ENCODE data around the gene DNMT3L. TPM values are rescaled to one million over a fixed set of nuclear protein-coding genes. Genes with fewer than 3 reads are reported as not detected.

Gene DNMT3L
- total RNA-seq, 1 donor from 2014 or later, result not detected

- H3K9ac ChIP-seq (ENCODE audit: low read length), result no peak overlapping the region
- H3K36me3 ChIP-seq (ENCODE audit: insufficient read depth, low read length), result no peaks in the 10 kb centered on the region
- no peak overlapping the region for H3K4me3 ChIP-seq (ENCODE audit: insufficient read depth, low read depth, low read length)
- H3K9me3 Mint-ChIP-seq (ENCODE audit: unreplicated experiment), result no peaks in the 10 kb centered on the region
- no peak overlapping the region for H3K27ac ChIP-seq (ENCODE audit: low read depth, low read length)
- no peaks in the 10 kb centered on the region for H3K9me3 ChIP-seq (ENCODE audit: insufficient read depth, low read depth, low read length)
- TF ChIP-seq CTCF (IDR thresholded peaks at IDR 0.05; ENCODE audit: insufficient read depth, low read depth, low read length) (no peak), EZH2 (IDR thresholded peaks at IDR 0.05; ENCODE audit: insufficient read depth, low read length) (no peak)
- DNase-seq (ENCODE audit: low read depth), result no peak
- no peak for FAIRE-seq
- no peak overlapping the region for H3K4me3 Mint-ChIP-seq (ENCODE audit: unreplicated experiment)
- no peaks in the 10 kb centered on the region for H3K4me1 Mint-ChIP-seq (ENCODE audit: low read depth, unreplicated experiment)
- H3K27ac Mint-ChIP-seq (ENCODE audit: unreplicated experiment), result no peak overlapping the region
- H3K79me2 ChIP-seq (ENCODE audit: insufficient read depth, low read length), result no peaks in the 10 kb centered on the region
- H3K4me2 ChIP-seq (ENCODE audit: low read length), result no peak overlapping the region
- peaks cover 27% of the 10 kb centered on the region for H3K27me3 Mint-ChIP-seq (ENCODE audit: low read depth, unreplicated experiment)
- no peak overlapping the region for H2AFZ ChIP-seq (ENCODE audit: low read depth, low read length)
- peaks cover 2% of the 10 kb centered on the region for H3K27me3 ChIP-seq (ENCODE audit: insufficient read depth, low read length)
- no peaks in the 10 kb centered on the region for H4K20me1 ChIP-seq (ENCODE audit: insufficient read depth, low read length)
- H3K4me1 ChIP-seq (ENCODE audit: insufficient read depth, low read length), result no peaks in the 10 kb centered on the region
- H3K36me3 Mint-ChIP-seq (ENCODE audit: low read depth, unreplicated experiment), result no peaks in the 10 kb centered on the region
These were observed 11.3 kb upstream of the DNMT3L start for GRCh38 chr21:44273046-44273445.

GRCh38 chr21:44272284-44272858 is 10.7 kb upstream of the DNMT3L start:
- TF ChIP-seq EZH2 (IDR thresholded peaks at IDR 0.05; ENCODE audit: insufficient read depth, low read length) (no peak), CTCF (IDR thresholded peaks at IDR 0.05; ENCODE audit: insufficient read depth, low read depth, low read length) (no peak)
- no peak overlapping the region for H3K27ac Mint-ChIP-seq (ENCODE audit: unreplicated experiment)
- H3K27me3 Mint-ChIP-seq (ENCODE audit: low read depth, unreplicated experiment), result peaks cover 29% of the 10 kb centered on the region
- Histone ChIP-seq H4K20me1 (ENCODE audit: insufficient read depth, low read length) (no peaks in the 10 kb centered on the region), H2AFZ (ENCODE audit: low read depth, low read length) (no peak overlapping the region), H3K4me2 (ENCODE audit: low read length) (no peak overlapping the region), H3K9me3 (ENCODE audit: insufficient read depth, low read depth, low read length) (no peaks in the 10 kb centered on the region), H3K9ac (ENCODE audit: low read length) (no peak overlapping the region), H3K27me3 (ENCODE audit: insufficient read depth, low read length) (no peaks in the 10 kb centered on the region), H3K79me2 (ENCODE audit: insufficient read depth, low read length) (no peaks in the 10 kb centered on the region), H3K4me3 (ENCODE audit: insufficient read depth, low read depth, low read length) (no peak overlapping the region), H3K36me3 (ENCODE audit: insufficient read depth, low read length) (no peaks in the 10 kb centered on the region), H3K4me1 (ENCODE audit: insufficient read depth, low read length) (no peaks in the 10 kb centered on the region), H3K27ac (ENCODE audit: low read depth, low read length) (no peak overlapping the region)
- DNase-seq (ENCODE audit: low read depth), result no peak
- no peaks in the 10 kb centered on the region for H3K36me3 Mint-ChIP-seq (ENCODE audit: low read depth, unreplicated experiment)
- no peak overlapping the region for H3K4me3 Mint-ChIP-seq (ENCODE audit: unreplicated experiment)
- H3K9me3 Mint-ChIP-seq (ENCODE audit: unreplicated experiment), result no peaks in the 10 kb centered on the region
- no peak for FAIRE-seq
- H3K4me1 Mint-ChIP-seq (ENCODE audit: low read depth, unreplicated experiment), result no peaks in the 10 kb centered on the region

- no peak for TF ChIP-seq EZH2 (IDR thresholded peaks at IDR 0.05; ENCODE audit: insufficient read depth, low read length)
- no peak for TF ChIP-seq CTCF (IDR thresholded peaks at IDR 0.05; ENCODE audit: insufficient read depth, low read depth, low read length)
- no peaks in the 10 kb centered on the region for H3K9me3 ChIP-seq (ENCODE audit: insufficient read depth, low read depth, low read length)
- H3K9ac ChIP-seq (ENCODE audit: low read length), result no peak overlapping the region
- no peaks in the 10 kb centered on the region for H3K36me3 ChIP-seq (ENCODE audit: insufficient read depth, low read length)
- no peaks in the 10 kb centered on the region for H3K27me3 ChIP-seq (ENCODE audit: insufficient read depth, low read length)
- H3K27ac ChIP-seq (ENCODE audit: low read depth, low read length), result no peak overlapping the region
- no peak for FAIRE-seq
- H3K4me3 ChIP-seq (ENCODE audit: insufficient read depth, low read depth, low read length), result no peak overlapping the region
- H3K4me2 ChIP-seq (ENCODE audit: low read length), result no peak overlapping the region
- Mint-ChIP-seq H3K4me1 (ENCODE audit: low read depth, unreplicated experiment) (no peaks in the 10 kb centered on the region), H3K27me3 (ENCODE audit: low read depth, unreplicated experiment) (peaks cover 30% of the 10 kb centered on the region), H3K9me3 (ENCODE audit: unreplicated experiment) (no peaks in the 10 kb centered on the region), H3K27ac (ENCODE audit: unreplicated experiment) (no peak overlapping the region), H3K36me3 (ENCODE audit: low read depth, unreplicated experiment) (no peaks in the 10 kb centered on the region), H3K4me3 (ENCODE audit: unreplicated experiment) (no peak overlapping the region)
- no peaks in the 10 kb centered on the region for H3K4me1 ChIP-seq (ENCODE audit: insufficient read depth, low read length)
- no peak overlapping the region for H2AFZ ChIP-seq (ENCODE audit: low read depth, low read length)
- no peaks in the 10 kb centered on the region for H4K20me1 ChIP-seq (ENCODE audit: insufficient read depth, low read length)
- no peaks in the 10 kb centered on the region for H3K79me2 ChIP-seq (ENCODE audit: insufficient read depth, low read length)
- DNase-seq (ENCODE audit: low read depth), result no peak
These were observed 10.0 kb upstream of the DNMT3L start for GRCh38 chr21:44271558-44272283.

All from astrocyte (in vitro differentiated cells and primary cell).